Measurements from ENCODE around the gene ZNF609.

DNA sequence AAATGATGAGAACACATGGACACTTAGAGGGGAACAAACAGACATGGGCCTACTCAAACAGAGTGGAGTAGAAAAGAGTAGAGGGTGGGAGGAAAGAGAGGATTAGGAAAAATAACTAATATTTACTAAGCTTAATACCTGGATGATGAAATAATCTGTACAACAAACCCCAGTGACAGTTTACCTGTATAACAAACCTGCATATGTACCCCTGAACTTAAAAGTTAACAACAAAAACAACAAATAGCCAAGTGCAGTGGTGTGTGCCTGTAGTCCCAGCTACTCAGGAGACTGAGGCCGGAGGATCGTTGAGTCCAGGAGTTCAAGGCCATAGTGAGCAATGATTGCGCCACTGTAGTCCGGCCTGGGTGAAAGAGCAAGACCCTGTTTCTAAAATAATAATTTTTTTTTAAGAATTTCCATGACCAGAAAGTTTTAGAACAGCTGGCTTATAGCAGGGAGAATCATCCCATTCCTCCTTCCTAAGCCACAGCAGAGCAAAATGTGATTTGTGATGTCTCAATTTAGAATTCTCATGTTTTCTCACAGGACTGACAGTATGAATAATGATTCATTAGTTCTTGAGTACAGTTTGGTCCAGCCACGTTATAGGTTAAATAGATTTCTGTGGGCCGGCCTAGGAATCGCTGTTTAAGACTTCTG is 150.0 kb downstream of the ZNF609 start:
- TF ChIP-seq, protein P1, sequence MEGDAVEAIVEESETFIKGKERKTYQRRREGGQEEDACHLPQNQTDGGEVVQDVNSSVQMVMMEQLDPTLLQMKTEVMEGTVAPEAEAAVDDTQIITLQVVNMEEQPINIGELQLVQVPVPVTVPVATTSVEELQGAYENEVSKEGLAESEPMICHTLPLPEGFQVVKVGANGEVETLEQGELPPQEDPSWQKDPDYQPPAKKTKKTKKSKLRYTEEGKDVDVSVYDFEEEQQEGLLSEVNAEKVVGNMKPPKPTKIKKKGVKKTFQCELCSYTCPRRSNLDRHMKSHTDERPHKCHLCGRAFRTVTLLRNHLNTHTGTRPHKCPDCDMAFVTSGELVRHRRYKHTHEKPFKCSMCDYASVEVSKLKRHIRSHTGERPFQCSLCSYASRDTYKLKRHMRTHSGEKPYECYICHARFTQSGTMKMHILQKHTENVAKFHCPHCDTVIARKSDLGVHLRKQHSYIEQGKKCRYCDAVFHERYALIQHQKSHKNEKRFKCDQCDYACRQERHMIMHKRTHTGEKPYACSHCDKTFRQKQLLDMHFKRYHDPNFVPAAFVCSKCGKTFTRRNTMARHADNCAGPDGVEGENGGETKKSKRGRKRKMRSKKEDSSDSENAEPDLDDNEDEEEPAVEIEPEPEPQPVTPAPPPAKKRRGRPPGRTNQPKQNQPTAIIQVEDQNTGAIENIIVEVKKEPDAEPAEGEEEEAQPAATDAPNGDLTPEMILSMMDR (IDR thresholded peaks at IDR 0.05; ENCODE audit: poor library complexity): no peak
- TF ChIP-seq EZH2 (IDR thresholded peaks at IDR 0.05; ENCODE audit: borderline replicate concordance) (no peak), EZH2phosphoT487 (IDR thresholded peaks at IDR 0.05; ENCODE audit: low read depth, severe bottlenecking, unreplicated experiment) (no peak)
